ENCODE results near the gene ZKSCAN5.

- TF ChIP-seq CTCF (IDR thresholded peaks at IDR 0.05; ENCODE audit: low read depth, low read length, poor library complexity, severe bottlenecking) (no peak), EZH2phosphoT487 (IDR thresholded peaks at IDR 0.05; ENCODE audit: borderline replicate concordance, low read length) (no peak)
These were observed 38.7 kb downstream of the ZKSCAN5 start for GRCh38 chr7:99543081-99543671.

Data from DOHH2 (cell line).